Left lung (tissue), 10 donors: ENCODE data around the gene COMMD6. TPM values are rescaled to one million over a fixed set of nuclear protein-coding genes. Genes with fewer than 3 reads are reported as not detected.

Experiments used
- ATAC-seq: fragments of 200-7000 bp; cut with Tn5 transposase; one replicate; pipeline ENCODE4 v1.9.1; 2020; ENCODE audit warnings: moderate library complexity
- DNase-seq, 4 donors: peaks; one replicate each; pipeline ENCODE4 v3.0.0-alpha.2; 2013 to 2020
- H3K27ac ChIP-seq, 2 donors: fragments of 200-600 bp; sonication (generic) in 1 of 2; one replicate each; pipeline versions ENCODE4 v1.5.0 to v1.8.0; 2020 to 2021
- H3K27me3 ChIP-seq, 2 donors: fragments of 200-600 bp; sonication (generic) in 1 of 2; one replicate each; pipeline versions ENCODE4 v1.5.0 to v1.8.0; 2020 to 2021
- H3K36me3 ChIP-seq, 2 donors: fragments of 200-600 bp; sonication (generic) in 1 of 2; one replicate each; pipeline versions ENCODE4 v1.5.0 to v1.8.0; 2020 to 2021
- H3K4me1 ChIP-seq, 2 donors: fragments of 200-600 bp; one replicate each; pipeline ENCODE4 v1.8.0; 2021
- H3K4me3 ChIP-seq, 2 donors: fragments of 200-600 bp; sonication (generic) in 1 of 2; one replicate each; pipeline versions ENCODE4 v1.5.0 to v1.8.0; 2020 to 2021; ENCODE audit warnings: mild to moderate bottlenecking in 1 of 2
- H3K9me3 ChIP-seq, 2 donors: fragments of 200-600 bp; sonication (generic) in 1 of 2; one replicate each; pipeline versions ENCODE4 v1.5.0 to v1.8.0; 2020 to 2021
- CTCF ChIP-seq, 2 donors: fragments of 200-600 bp; sonication (generic) in 1 of 2; IDR thresholded peaks; one replicate each; pipeline versions ENCODE4 v1.5.0 to v1.8.0; 2021; ENCODE audit warnings: antibody characterized with exemption in 2 of 2
- intact Hi-C, 2 donors: fragments of 100-400 bp; cut with DNase I; formaldehyde crosslinking; loops; one replicate each; pipeline versions ENCODE4 v1.11.2 to v1.14.2; 2022
- polyA plus RNA-seq, 6 donors: library from polyadenylated mRNA; unstranded; fragments of 120-200 nt; gene quantifications; one replicate each; pipeline ENCODE4 v1.2.1, GENCODE V29; 2013; ENCODE audit not compliant: insufficient read length in 6 of 6
- total RNA-seq, 2 donors: library from RNA; stranded (reverse); fragmentation: NEBNext Ultra II Directional; extraction: Animal tissue kit (Norgen Biotek cat#: 25700); gene quantifications; one replicate each; pipeline ENCODE4 v1.2.1, GENCODE V29; 2021
- donor health status: DM: no; HTN: yes; CAD: no.
- donor health status: DM: no; HTN: no; CAD: no.

The COMMD6 gene
- total and polyA plus RNA-seq, 8 donors: 118 to 287 (median 266) TPM

- no peaks in the 10 kb centered on the region for H3K27me3 ChIP-seq
- no peak for TF ChIP-seq CTCF (IDR thresholded peaks at IDR 0.05)
- intact Hi-C loops: no loop called here
- H3K36me3 ChIP-seq: no peaks in the 10 kb centered on the region
- H3K4me3 ChIP-seq: no peak overlapping the region
- H3K4me1 ChIP-seq: peaks cover 0 to 7% of the 10 kb centered on the region in 2 donors
- H3K9me3 ChIP-seq: no peaks in the 10 kb centered on the region
- DNase-seq (peak in 1 of 4 donors; percentile 49), ATAC-seq (no peak)
- no peak overlapping the region for H3K27ac ChIP-seq
Measured at GRCh38 chr13:75508002-75508548, 29.6 kb downstream of the COMMD6 start.

- peak; percentile 22 for ATAC-seq
Measured at GRCh38 chr13:75507027-75508001, 30.3 kb downstream of the COMMD6 start.

GRCh38 chr13:75506018-75506417 lies 31.6 kb downstream of the COMMD6 start:
- H3K36me3 ChIP-seq: no peaks in the 10 kb centered on the region
- ATAC-seq (no peak), DNase-seq (no peak)
- no peaks in the 10 kb centered on the region for H3K27me3 ChIP-seq
- intact Hi-C loops: no loop called here
- H3K27ac ChIP-seq: no peak overlapping the region
- peaks cover 0 to 7% of the 10 kb centered on the region in 2 donors for H3K4me1 ChIP-seq
- TF ChIP-seq CTCF (IDR thresholded peaks at IDR 0.05): no peak
- H3K4me3 ChIP-seq: no peak overlapping the region
- H3K9me3 ChIP-seq: no peaks in the 10 kb centered on the region

More at GRCh38 chr13:75507027-75508001, 30.3 kb downstream of the COMMD6 start:
- peak in 1 of 4 donors; percentile 47 for DNase-seq
- no peak overlapping the region for H3K27ac ChIP-seq
- no peak overlapping the region for H3K4me3 ChIP-seq
- intact Hi-C loops: no loop called here
- no peaks in the 10 kb centered on the region for H3K9me3 ChIP-seq
- no peaks in the 10 kb centered on the region for H3K27me3 ChIP-seq
- H3K4me1 ChIP-seq: peaks cover 0 to 7% of the 10 kb centered on the region in 2 donors
- no peak for TF ChIP-seq CTCF (IDR thresholded peaks at IDR 0.05)
- H3K36me3 ChIP-seq: no peaks in the 10 kb centered on the region

- H3K4me3 ChIP-seq: no peak overlapping the region
- no peak for DNase-seq
- H3K36me3 ChIP-seq: no peaks in the 10 kb centered on the region
- ATAC-seq: peak; percentile 50
- no peaks in the 10 kb centered on the region for H3K27me3 ChIP-seq
- H3K9me3 ChIP-seq: no peaks in the 10 kb centered on the region
- intact Hi-C loops: no loop called here
- peaks cover 0 to 7% of the 10 kb centered on the region in 2 donors for H3K4me1 ChIP-seq
- peak overlapping the region in 1 of 2 donors; percentile 48 for H3K27ac ChIP-seq
- no peak for TF ChIP-seq CTCF (IDR thresholded peaks at IDR 0.05)
Measured at GRCh38 chr13:75505327-75505726, 32.3 kb downstream of the COMMD6 start.

GRCh38 chr13:75495938-75496337 lies 41.7 kb downstream of the COMMD6 start:
- H3K9me3 ChIP-seq: no peaks in the 10 kb centered on the region
- no peak for TF ChIP-seq CTCF (IDR thresholded peaks at IDR 0.05)
- no peaks in the 10 kb centered on the region for H3K4me1 ChIP-seq
- no peaks in the 10 kb centered on the region for H3K27me3 ChIP-seq
- H3K36me3 ChIP-seq: no peaks in the 10 kb centered on the region
- DNase-seq: no peak
- ATAC-seq: no peak
- no peak overlapping the region for H3K4me3 ChIP-seq
- intact Hi-C loops: no loop called here
- H3K27ac ChIP-seq: no peak overlapping the region
